22Rv1 (cell line): ENCODE measurements around the gene PMPCB.

Experiments used
- CTCF ChIP-seq: fragments of 450-650 bp; IDR thresholded peaks from 2 replicates; pipeline ENCODE4 v1.5.1; 2017; ENCODE audit warnings: mild to moderate bottlenecking
- ZFX ChIP-seq: fragments of 450-650 bp; IDR thresholded peaks from 2 replicates; pipeline ENCODE4 v1.6.1; 2017; ENCODE audit warnings: antibody characterized with exemption, borderline replicate concordance

DNA sequence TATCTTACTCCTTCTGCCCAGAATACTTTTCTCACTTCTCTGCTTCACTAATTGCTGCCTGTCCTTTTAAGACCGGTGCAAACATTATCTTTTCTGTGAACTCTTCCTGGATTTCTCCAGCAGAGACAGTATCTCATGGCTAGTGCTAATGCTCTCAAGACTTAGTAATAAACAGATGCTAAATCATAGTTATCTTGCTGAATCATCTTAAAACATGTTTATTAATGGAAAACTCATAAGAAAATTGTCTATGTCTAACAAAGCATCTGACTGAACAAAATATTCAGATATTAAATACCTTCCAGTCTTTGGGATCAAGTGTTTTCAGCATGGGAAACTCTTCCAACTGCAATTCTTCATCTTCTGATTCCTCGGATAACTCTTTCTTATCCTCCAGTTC, 44.2 kb downstream of the PMPCB start:
- no peak for TF ChIP-seq CTCF
- TF ChIP-seq ZFX: no peak
